Ovary (tissue), 9 donors: ENCODE data around the gene TNS3. TPM values are rescaled to one million over a fixed set of nuclear protein-coding genes. Genes with fewer than 3 reads are reported as not detected.

Experiments
- DNase-seq, 5 donors: peaks; one replicate each; pipeline ENCODE4 v3.0.0-alpha.2; 2019 to 2020
- H3K27ac ChIP-seq, 2 donors: fragments of 200-600 bp; one replicate each; pipeline versions ENCODE4 v1.5.1 to v1.8.0; 2019 to 2022
- H3K27me3 ChIP-seq: fragments of 200-600 bp; one replicate; pipeline ENCODE4 v1.8.0; 2022
- H3K36me3 ChIP-seq: fragments of 200-600 bp; sonication (generic); one replicate; pipeline ENCODE4 v1.5.1; 2019
- H3K4me1 ChIP-seq: one replicate; pipeline ENCODE4 v1.8.1; 2013; ENCODE audit warnings: mild to moderate bottlenecking, moderate library complexity; ENCODE audit not compliant: insufficient read depth
- H3K4me3 ChIP-seq: fragments of 200-600 bp; sonication (generic); one replicate; pipeline ENCODE4 v1.5.1; 2017
- H3K9me3 ChIP-seq, 2 donors: fragments of 200-600 bp in 1 of 2; sonication (generic) in 1 of 2; one replicate each; pipeline versions ENCODE4 v1.5.1 to v1.8.1; 2013 to 2019; ENCODE audit warnings: mild to moderate bottlenecking in 1 of 2, moderate library complexity in 1 of 2
- CTCF ChIP-seq, 3 donors: fragments of 450-650 bp in 2 of 3; fragments of 200-600 bp in 1 of 3; IDR thresholded peaks; one replicate each; pipeline versions ENCODE4 v1.5.1 to v1.8.0; 2016 to 2022; ENCODE audit warnings: antibody characterized with exemption in 3 of 3, mild to moderate bottlenecking in 1 of 3
- EP300 ChIP-seq: sonication (generic); formaldehyde crosslinking; IDR thresholded peaks from one replicate; pipeline ENCODE4 v1.6.1; 2017; ENCODE audit warnings: antibody characterized with exemption
- POLR2A ChIP-seq: fragments of 450-650 bp; IDR thresholded peaks from one replicate; pipeline ENCODE4 v1.6.1; 2017; ENCODE audit warnings: antibody characterized with exemption, mild to moderate bottlenecking, moderate library complexity
- WGBS, 3 donors: extraction: QIAGEN DNeasy Blood & Tissue Kit in 1 of 3; methylation state at CpG; one replicate each; pipeline versions ENCODE4 v1.1.5 to v1.1.7; 2013 to 2017; 5-methylcytosine and 5-hydroxymethylcytosine counted together
- intact Hi-C, 4 donors: fragments of 100-400 bp; cut with DNase I; formaldehyde crosslinking; loops; one replicate each; pipeline versions ENCODE4 v1.11.0 to v1.15.1; 2022 to 2023
- polyA plus RNA-seq, 2 donors: library from polyadenylated mRNA; stranded (reverse); fragments of 200-250 nt in 1 of 2; fragments of 350-450 nt in 1 of 2; fragmentation: Illumina TruSeq in 1 of 2; extraction: RNeasy Lipid Tissue Mini Kit (QIAGEN cat#74804) in 1 of 2; gene quantifications; one replicate each; pipeline ENCODE4 v1.2.3, GENCODE V29; 2013 to 2014
- total RNA-seq, 7 donors: library from RNA; depleted of rRNA in 2 of 7; stranded (reverse); fragments of >200 nt in 2 of 7; fragmentation: NEBNext Ultra II Directional in 3 of 7; extraction: Animal tissue kit (Norgen Biotek cat#: 25700) in 3 of 7; gene quantifications; one replicate each; pipeline versions ENCODE4 v1.1.0 to v1.2.4, GENCODE V29; 2016 to 2023
- donor health status: DM: no; HTN: no; CAD: no; lungs with moderate emphysema.
- donor health status: DM: no; HTN: no; CAD: no.
- donor health status: Bipolar disorder and iron deficiency.
- donor health status: DM: yes; HTN: yes; CAD: no.
- donor health status: DM: no; HTN: no; CAD: no.
- donor health status: DM: yes; HTN: yes; CAD: no.

Gene TNS3
- total and polyA plus RNA-seq, 9 donors, result 36.6 to 137 (median 91.3) TPM

GRCh38 chr7:47383072-47383471, 198.8 kb downstream of the TNS3 start:
- no peak overlapping the region for H3K27ac ChIP-seq
- intact Hi-C loops, result no loop called here
- no peak for DNase-seq

GRCh38 chr7:47382200-47382599, 199.7 kb downstream of the TNS3 start:
- Histone ChIP-seq H3K4me1 (peaks cover 15% of the 10 kb centered on the region), H3K9me3 (no peaks in the 10 kb centered on the region), H3K27me3 (no peaks in the 10 kb centered on the region), H3K36me3 (no peaks in the 10 kb centered on the region), H3K4me3 (no peak overlapping the region), H3K27ac (no peak overlapping the region)
- WGBS, 3 donors, result 59 to 77% (median 72%) methylated on average over 5 of the region's 5 CpGs
- TF ChIP-seq EP300, result no peak
- TF ChIP-seq POLR2A, result no peak
- no peak for TF ChIP-seq CTCF (IDR thresholded peaks at IDR 0.05)
- intact Hi-C loops, result no loop called here
- DNase-seq, result peak in 1 of 5 donors; percentile 3

More at GRCh38 chr7:47383072-47383471, 198.8 kb downstream of the TNS3 start:
- H3K9me3 ChIP-seq, result no peaks in the 10 kb centered on the region
- no peaks in the 10 kb centered on the region for H3K36me3 ChIP-seq
- H3K4me1 ChIP-seq, result peaks cover 15% of the 10 kb centered on the region
- H3K4me3 ChIP-seq, result no peak overlapping the region
- TF ChIP-seq POLR2A, result no peak
- no peak for TF ChIP-seq CTCF (IDR thresholded peaks at IDR 0.05)
- no peak for TF ChIP-seq EP300
- WGBS, 3 donors, result 54 to 69% (median 67%) methylated on average over 8 of the region's 8 CpGs
- no peaks in the 10 kb centered on the region for H3K27me3 ChIP-seq

DNA sequence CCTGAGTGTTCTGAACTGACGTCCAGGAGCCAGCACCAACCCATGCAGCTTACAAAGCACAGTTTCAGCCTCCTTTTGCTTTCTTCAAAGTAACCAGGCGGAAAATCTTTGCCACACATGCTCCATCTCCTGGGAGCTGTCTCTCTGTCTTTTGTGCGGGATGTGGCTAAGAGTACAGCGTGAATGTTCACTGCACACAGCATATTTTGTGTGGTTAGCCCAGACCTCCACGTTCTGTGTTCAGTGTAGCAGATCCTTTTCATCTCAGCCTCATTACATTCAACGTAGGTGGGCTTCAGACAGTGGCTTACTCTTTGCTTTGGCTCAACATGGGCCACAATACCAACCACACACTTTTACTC, 200.8 kb downstream of the TNS3 start:
- H3K9me3 ChIP-seq, result no peaks in the 10 kb centered on the region
- H3K36me3 ChIP-seq, result no peaks in the 10 kb centered on the region
- no peak overlapping the region for H3K27ac ChIP-seq
- TF ChIP-seq POLR2A, result no peak
- no peak for TF ChIP-seq EP300
- TF ChIP-seq CTCF (IDR thresholded peaks at IDR 0.05), result no peak
- no peak for DNase-seq
- intact Hi-C loops, result no loop called here
- 75 to 80% (median 79%) methylated on average over 6 of the region's 6 CpGs for WGBS, 3 donors
- H3K27me3 ChIP-seq, result no peaks in the 10 kb centered on the region
- peaks cover 15% of the 10 kb centered on the region for H3K4me1 ChIP-seq
- H3K4me3 ChIP-seq, result no peak overlapping the region

DNA sequence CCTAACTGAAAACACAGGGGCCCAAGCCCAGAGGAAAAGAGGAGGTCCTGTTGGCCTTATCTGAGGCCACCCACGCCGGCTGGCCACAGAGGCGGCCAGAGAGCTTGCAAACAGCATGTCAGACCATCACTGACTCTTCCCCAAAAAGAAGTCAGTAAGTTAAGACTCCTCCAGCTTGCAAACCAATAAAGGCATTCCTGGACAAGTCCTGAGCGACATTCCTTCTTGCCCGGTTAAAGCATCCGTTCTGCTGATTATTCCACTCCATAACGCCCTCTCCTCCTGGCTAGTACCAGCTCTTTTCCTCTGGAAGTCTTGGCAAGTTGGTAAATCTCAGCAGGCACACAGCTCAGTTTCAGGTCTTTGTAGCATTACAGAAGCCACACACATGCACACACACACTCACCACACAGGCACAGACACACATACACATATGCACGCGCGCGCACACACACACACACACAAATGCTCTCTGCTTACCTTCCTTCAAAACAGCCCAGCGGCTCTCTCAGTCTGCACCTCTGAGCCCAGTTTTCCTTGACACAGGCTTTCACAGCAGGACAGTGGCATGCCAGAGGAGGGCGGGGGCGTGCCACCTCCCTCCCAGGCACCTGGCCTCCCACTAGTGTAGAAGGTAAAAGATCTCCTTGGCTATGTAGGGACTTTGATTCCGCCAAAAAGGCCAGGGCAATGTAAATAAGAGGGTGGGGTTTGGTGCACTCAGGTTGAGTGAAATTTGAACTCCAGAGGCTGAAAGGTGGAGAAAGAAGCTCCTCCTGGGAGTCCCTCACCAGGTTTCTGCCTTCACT, 201.4 kb downstream of the TNS3 start:
- DNase-seq, result peak in 2 of 5 donors; percentile 33 to 54
- peaks cover 15% of the 10 kb centered on the region for H3K4me1 ChIP-seq
- no peaks in the 10 kb centered on the region for H3K36me3 ChIP-seq
- 27 to 49% (median 40%) methylated on average over 15 of the region's 15 CpGs for WGBS, 3 donors
- no peak for TF ChIP-seq EP300
- TF ChIP-seq CTCF (IDR thresholded peaks at IDR 0.05), result no peak
- TF ChIP-seq POLR2A, result no peak
- peak overlapping the region in 1 of 2 donors; percentile 45 for H3K27ac ChIP-seq
- no peaks in the 10 kb centered on the region for H3K9me3 ChIP-seq
- no peak overlapping the region for H3K4me3 ChIP-seq
- H3K27me3 ChIP-seq, result no peaks in the 10 kb centered on the region
- intact Hi-C loops, result no loop called here
